GM23338 (cell line): ENCODE results near the gene ASB1. TPM values are rescaled to one million over a fixed set of nuclear protein-coding genes. Genes with fewer than 3 reads are reported as not detected.

ENCODE experiments used
- ATAC-seq: fragments of 200-7000 bp; cut with Tn5 transposase; 3 replicates; pipeline ENCODE4 v1.9.1; 2020
- DNase-seq: peaks from one replicate; pipeline ENCODE4 v3.0.0-alpha.2; 2015; ENCODE audit warnings: low spot score
- H2AFZ ChIP-seq: fragments of 200-600 bp; sonication (generic); 2 replicates; pipeline ENCODE4 v1.8.0; 2016; ENCODE audit warnings: antibody characterized with exemption, mild to moderate bottlenecking, moderate library complexity
- H3F3A ChIP-seq: fragments of 200-600 bp; sonication (generic); replicated peaks from 2 replicates; pipeline ENCODE4 v1.8.0; 2017; ENCODE audit warnings: antibody characterized with exemption, mixed run types, low read depth
- H3K27ac ChIP-seq: fragments of 200-600 bp; sonication (generic); 2 replicates; pipeline ENCODE4 v1.6.1; 2016; ENCODE audit warnings: low read depth
- H3K27me3 ChIP-seq: fragments of 200-600 bp; sonication (generic); 2 replicates; pipeline ENCODE4 v1.8.0; 2016; ENCODE audit warnings: mild to moderate bottlenecking, mixed run types, moderate library complexity; ENCODE audit not compliant: insufficient read depth
- H3K36me3 ChIP-seq: fragments of 200-600 bp; sonication (generic); 2 replicates; pipeline ENCODE4 v1.8.0; 2016; ENCODE audit warnings: mild to moderate bottlenecking; ENCODE audit not compliant: insufficient read depth
- H3K4me1 ChIP-seq: fragments of 200-600 bp; sonication (generic); 2 replicates; pipeline ENCODE4 v1.8.0; 2016; ENCODE audit warnings: mild to moderate bottlenecking, moderate library complexity; ENCODE audit not compliant: insufficient read depth
- H3K4me2 ChIP-seq: fragments of 200-600 bp; sonication (generic); 2 replicates; pipeline ENCODE4 v1.7.1; 2017; ENCODE audit warnings: mixed run types
- H3K4me3 ChIP-seq: fragments of 200-600 bp; sonication (generic); 2 replicates; pipeline ENCODE4 v1.6.1; 2016; ENCODE audit warnings: mixed run types
- H3K79me2 ChIP-seq: fragments of 200-600 bp; sonication (generic); replicated peaks from 2 replicates; pipeline ENCODE4 v1.8.0; 2017; ENCODE audit warnings: mild to moderate bottlenecking; ENCODE audit not compliant: insufficient read depth
- H3K9me2 ChIP-seq: fragments of 200-600 bp; sonication (generic); 2 replicates; pipeline ENCODE4 v1.8.0; 2017; ENCODE audit not compliant: insufficient read depth
- H4K20me1 ChIP-seq: fragments of 200-600 bp; sonication (generic); replicated peaks from 2 replicates; pipeline ENCODE4 v1.8.0; 2017; ENCODE audit warnings: mild to moderate bottlenecking; ENCODE audit not compliant: insufficient read depth
- H3K27ac Mint-ChIP-seq: 2 replicates; pipeline ENCODE4 v1.8.0; 2020; ENCODE audit warnings: inconsistent platforms, mild to moderate bottlenecking, moderate library complexity, mixed read lengths
- H3K27me3 Mint-ChIP-seq: 3 replicates; pipeline ENCODE4 v1.8.0; 2022; ENCODE audit warnings: low read depth, mild to moderate bottlenecking, moderate library complexity, mixed read lengths, inconsistent platforms; ENCODE audit not compliant: insufficient read depth, poor library complexity
- H3K36me3 Mint-ChIP-seq: 3 replicates; pipeline ENCODE4 v1.8.0; 2021; ENCODE audit warnings: low read depth, mild to moderate bottlenecking, inconsistent platforms, moderate library complexity, mixed read lengths
- H3K4me1 Mint-ChIP-seq: 3 replicates; pipeline ENCODE4 v1.8.0; 2020; ENCODE audit warnings: mild to moderate bottlenecking, inconsistent platforms, mixed read lengths
- H3K4me3 Mint-ChIP-seq: 3 replicates; pipeline ENCODE4 v1.8.0; 2021; ENCODE audit warnings: moderate library complexity, mild to moderate bottlenecking, inconsistent platforms, mixed read lengths
- H3K9me3 Mint-ChIP-seq: 3 replicates; pipeline ENCODE4 v1.8.0; 2020; ENCODE audit warnings: moderate library complexity, mild to moderate bottlenecking, inconsistent platforms, mixed read lengths
- CREB1 ChIP-seq: fragments of 250-450 bp; sonication (Bioruptor Pico); IDR thresholded peaks from 2 replicates; pipeline ENCODE4 v1.5.0; 2020; ENCODE audit warnings: low read depth, mild to moderate bottlenecking, moderate library complexity
- CTCF ChIP-seq, 2 experiments: fragments of 200-600 bp in 1 of 2; sonication (generic) in 1 of 2; conservative IDR thresholded peaks; 2 replicates each; pipeline versions ENCODE4 v1.5.1 to v1.6.1; 2016 to 2017; ENCODE audit warnings: antibody characterized with exemption in 2 of 2, low read depth in 2 of 2, mild to moderate bottlenecking in 2 of 2, moderate library complexity in 1 of 2
- EZH2 ChIP-seq: fragments of 200-600 bp; sonication (generic); IDR thresholded peaks from one replicate; pipeline ENCODE4 v1.8.0; 2017; ENCODE audit warnings: antibody characterized with exemption, mild to moderate bottlenecking, low read depth; ENCODE audit not compliant: unreplicated experiment
- JUNB ChIP-seq: IDR thresholded peaks from one replicate; pipeline ENCODE4 v1.6.1; 2016; ENCODE audit warnings: antibody characterized with exemption; ENCODE audit not compliant: unreplicated experiment
- NANOG ChIP-seq: IDR thresholded peaks from 2 replicates; pipeline ENCODE4 v1.6.1; 2016; ENCODE audit warnings: antibody characterized with exemption, borderline replicate concordance
- POLR2AphosphoS5 ChIP-seq: IDR thresholded peaks from 2 replicates; pipeline ENCODE4 v1.6.1; 2016; ENCODE audit warnings: antibody characterized with exemption, low read depth
- ZNF114 ChIP-seq: fragments of 250-450 bp; sonication (Bioruptor Pico); IDR thresholded peaks from 2 replicates; pipeline ENCODE4 v1.5.0; 2020; ENCODE audit warnings: mild to moderate bottlenecking, moderate library complexity
- ZNF331 ChIP-seq: fragments of 250-450 bp; sonication (Bioruptor Pico); IDR thresholded peaks from 2 replicates; pipeline ENCODE4 v1.5.0; 2020; ENCODE audit warnings: low read depth, mild to moderate bottlenecking, moderate library complexity
- ZNF462 ChIP-seq: fragments of 250-450 bp; sonication (Bioruptor Pico); IDR thresholded peaks from 2 replicates; pipeline ENCODE4 v1.5.0; 2020; ENCODE audit warnings: mild to moderate bottlenecking, moderate library complexity
- polyA plus RNA-seq: library from polyadenylated mRNA; unstranded; fragments of >200 nt; fragmentation: Nextera tagmentation; extraction: Ambion mirVana; gene quantifications from 2 replicates; pipeline ENCODE4 v1.2.1, GENCODE V29; 2016
- total RNA-seq: library from RNA; depleted of rRNA; stranded (reverse); fragments of >200 nt; shearing (Covaris generic); gene quantifications from 2 replicates; pipeline ENCODE4 v1.2.3, GENCODE V29; 2014
- TF ChIP-seq, protein P1 (sequence below): IDR thresholded peaks from 2 replicates; pipeline ENCODE4 v1.6.1; 2016; ENCODE audit warnings: antibody characterized with exemption

ASB1 gene
- total and polyA plus RNA-seq, 2 experiments from 2014 or later = 21.5 to 23.9 TPM

GRCh38 chr2:238401551-238401950, 25.2 kb upstream of the ASB1 start:
- no peak overlapping the region for H3K27ac Mint-ChIP-seq
- Histone ChIP-seq H3K9me2 (no peaks in the 10 kb centered on the region), H3K79me2 (no peaks in the 10 kb centered on the region), H3F3A (no peaks in the 10 kb centered on the region), H3K4me3 (no peak overlapping the region), H3K27me3 (no peaks in the 10 kb centered on the region), H3K4me2 (no peak overlapping the region), H3K4me1 (no peaks in the 10 kb centered on the region), H4K20me1 (no peaks in the 10 kb centered on the region), H3K27ac (no peak overlapping the region), H3K36me3 (no peaks in the 10 kb centered on the region), H2AFZ (no peak overlapping the region)
- H3K9me3 Mint-ChIP-seq = no peaks in the 10 kb centered on the region
- ATAC-seq (no peak), DNase-seq (no peak)
- no peak overlapping the region for H3K4me3 Mint-ChIP-seq
- no peaks in the 10 kb centered on the region for H3K36me3 Mint-ChIP-seq
- H3K4me1 Mint-ChIP-seq = peaks cover 14% of the 10 kb centered on the region
- peaks cover 2% of the 10 kb centered on the region for H3K27me3 Mint-ChIP-seq
- TF ChIP-seq ZNF114 (CRISPR knock-in tag) (no peak), NANOG (no peak), ZNF331 (CRISPR knock-in tag) (no peak), CTCF (conservative IDR thresholded peaks at IDR 0.05; ENCODE audit: low read depth in 2 of 2) (no peak)
- TF ChIP-seq, protein P1, sequence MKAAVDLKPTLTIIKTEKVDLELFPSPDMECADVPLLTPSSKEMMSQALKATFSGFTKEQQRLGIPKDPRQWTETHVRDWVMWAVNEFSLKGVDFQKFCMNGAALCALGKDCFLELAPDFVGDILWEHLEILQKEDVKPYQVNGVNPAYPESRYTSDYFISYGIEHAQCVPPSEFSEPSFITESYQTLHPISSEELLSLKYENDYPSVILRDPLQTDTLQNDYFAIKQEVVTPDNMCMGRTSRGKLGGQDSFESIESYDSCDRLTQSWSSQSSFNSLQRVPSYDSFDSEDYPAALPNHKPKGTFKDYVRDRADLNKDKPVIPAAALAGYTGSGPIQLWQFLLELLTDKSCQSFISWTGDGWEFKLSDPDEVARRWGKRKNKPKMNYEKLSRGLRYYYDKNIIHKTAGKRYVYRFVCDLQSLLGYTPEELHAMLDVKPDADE = no peak

- H3K9me3 Mint-ChIP-seq = no peaks in the 10 kb centered on the region
- Histone ChIP-seq H3K27ac (no peak overlapping the region), H3K9me2 (no peaks in the 10 kb centered on the region), H2AFZ (no peak overlapping the region), H3K4me2 (no peak overlapping the region), H3K27me3 (no peaks in the 10 kb centered on the region), H3K79me2 (no peaks in the 10 kb centered on the region), H3K4me3 (no peak overlapping the region), H3K36me3 (no peaks in the 10 kb centered on the region), H3F3A (no peaks in the 10 kb centered on the region), H3K4me1 (no peaks in the 10 kb centered on the region), H4K20me1 (no peaks in the 10 kb centered on the region)
- H3K27me3 Mint-ChIP-seq = peaks cover 4% of the 10 kb centered on the region
- no peaks in the 10 kb centered on the region for H3K36me3 Mint-ChIP-seq
- DNase-seq = no peak
- H3K4me1 Mint-ChIP-seq = peaks cover 9% of the 10 kb centered on the region; the same call in 2 of the 3 replicates
- no peak overlapping the region for H3K4me3 Mint-ChIP-seq
- no peak for ATAC-seq
- H3K27ac Mint-ChIP-seq = no peak overlapping the region
- no peak for TF ChIP-seq ZNF462 (CRISPR knock-in tag)
- TF ChIP-seq ZNF114 (CRISPR knock-in tag) = no peak
- no peak for TF ChIP-seq JUNB
- no peak for TF ChIP-seq CREB1 (CRISPR knock-in tag)
- no peak for TF ChIP-seq CTCF (conservative IDR thresholded peaks at IDR 0.05; ENCODE audit: low read depth in 2 of 2)
- no peak for TF ChIP-seq EZH2
- TF ChIP-seq POLR2AphosphoS5 = no peak
These were observed 22.9 kb upstream of the ASB1 start for GRCh38 chr2:238403632-238404405.
